KMS-11 (cell line): ENCODE data around the gene DMBT1.

Source experiments
- H2AFZ ChIP-seq: fragments of 200-600 bp; sonication (generic); 2 replicates; pipeline ENCODE4 v1.6.1; 2016; ENCODE audit warnings: antibody characterized with exemption, mixed run types, low read depth
- H3K27ac ChIP-seq: fragments of 200-600 bp; sonication (generic); 2 replicates; pipeline ENCODE4 v1.6.1; 2016; ENCODE audit warnings: mild to moderate bottlenecking, mixed run types
- H3K27me3 ChIP-seq: fragments of 200-600 bp; sonication (generic); 2 replicates; pipeline ENCODE4 v1.6.1; 2017; ENCODE audit warnings: mild to moderate bottlenecking, low read depth, mixed run types, moderate library complexity; ENCODE audit not compliant: insufficient read depth
- H3K36me3 ChIP-seq: fragments of 200-600 bp; sonication (generic); 2 replicates; pipeline ENCODE4 v1.6.1; 2017; ENCODE audit warnings: mild to moderate bottlenecking, mixed run types; ENCODE audit not compliant: insufficient read depth
- H3K4me1 ChIP-seq: fragments of 200-600 bp; sonication (generic); 2 replicates; pipeline ENCODE4 v1.6.1; 2016; ENCODE audit warnings: mild to moderate bottlenecking, low read depth, mixed run types; ENCODE audit not compliant: poor library complexity, severe bottlenecking
- H3K4me2 ChIP-seq: fragments of 200-600 bp; sonication (generic); 2 replicates; pipeline ENCODE4 v1.7.0; 2016; ENCODE audit warnings: mild to moderate bottlenecking, mixed run types
- H3K4me3 ChIP-seq: fragments of 200-600 bp; sonication (generic); IDR thresholded peaks from 2 replicates; pipeline ENCODE4 v1.6.1; 2017; ENCODE audit warnings: low read depth, low read length, mixed read lengths; ENCODE audit not compliant: insufficient read depth
- H3K79me2 ChIP-seq: fragments of 200-600 bp; sonication (generic); 2 replicates; pipeline ENCODE4 v1.6.1; 2016; ENCODE audit warnings: low read depth, mixed run types; ENCODE audit not compliant: insufficient read depth
- H3K9ac ChIP-seq: fragments of 200-600 bp; sonication (generic); 2 replicates; pipeline ENCODE4 v1.6.1; 2016; ENCODE audit warnings: mild to moderate bottlenecking, mixed run types
- H4K20me1 ChIP-seq: fragments of 200-600 bp; sonication (generic); 2 replicates; pipeline ENCODE4 v1.6.1; 2016; ENCODE audit warnings: mild to moderate bottlenecking, mixed run types; ENCODE audit not compliant: insufficient read depth
- TF ChIP-seq, protein P1 (sequence below): fragments of 200-600 bp; sonication (generic); conservative IDR thresholded peaks from 2 replicates; pipeline ENCODE4 v1.6.1; 2017; ENCODE audit warnings: low read depth, mild to moderate bottlenecking, antibody characterized with exemption, low read length, moderate library complexity, mixed read lengths

Gene DMBT1

DNA sequence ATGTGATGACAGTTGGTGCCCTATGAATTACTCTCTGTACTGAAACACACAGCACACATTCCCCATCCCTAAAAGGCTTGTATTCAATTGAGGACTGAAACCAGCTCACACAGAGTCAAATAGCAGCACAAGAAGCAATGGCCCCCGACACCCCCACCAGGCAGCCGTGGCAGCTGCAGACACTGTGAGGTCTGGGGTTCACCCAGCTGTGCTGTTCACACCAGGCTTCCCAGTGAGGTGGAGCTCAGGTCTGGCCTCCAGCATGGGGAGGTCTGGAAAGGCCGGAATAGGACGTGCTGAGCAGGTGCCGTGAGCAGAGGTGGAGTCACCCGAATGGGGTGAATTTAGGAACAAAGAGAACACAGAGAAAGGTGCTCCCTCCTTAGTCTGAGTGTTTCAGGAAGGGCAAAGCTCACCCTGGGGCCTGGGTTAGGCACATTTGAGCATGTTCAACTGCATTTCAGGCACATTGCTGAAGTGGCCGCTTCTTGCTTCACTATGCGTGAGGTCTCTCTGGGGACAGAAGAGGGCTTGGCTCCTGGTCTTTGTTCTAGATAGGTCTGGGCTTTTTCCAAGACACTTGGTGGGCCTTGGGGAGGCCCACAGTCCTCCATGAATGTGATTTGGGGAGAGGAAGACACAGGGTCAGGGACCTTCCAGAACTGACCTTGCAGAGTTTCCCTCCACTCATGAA lies 97.9 kb downstream of the DMBT1 start:
- TF ChIP-seq, protein P1, sequence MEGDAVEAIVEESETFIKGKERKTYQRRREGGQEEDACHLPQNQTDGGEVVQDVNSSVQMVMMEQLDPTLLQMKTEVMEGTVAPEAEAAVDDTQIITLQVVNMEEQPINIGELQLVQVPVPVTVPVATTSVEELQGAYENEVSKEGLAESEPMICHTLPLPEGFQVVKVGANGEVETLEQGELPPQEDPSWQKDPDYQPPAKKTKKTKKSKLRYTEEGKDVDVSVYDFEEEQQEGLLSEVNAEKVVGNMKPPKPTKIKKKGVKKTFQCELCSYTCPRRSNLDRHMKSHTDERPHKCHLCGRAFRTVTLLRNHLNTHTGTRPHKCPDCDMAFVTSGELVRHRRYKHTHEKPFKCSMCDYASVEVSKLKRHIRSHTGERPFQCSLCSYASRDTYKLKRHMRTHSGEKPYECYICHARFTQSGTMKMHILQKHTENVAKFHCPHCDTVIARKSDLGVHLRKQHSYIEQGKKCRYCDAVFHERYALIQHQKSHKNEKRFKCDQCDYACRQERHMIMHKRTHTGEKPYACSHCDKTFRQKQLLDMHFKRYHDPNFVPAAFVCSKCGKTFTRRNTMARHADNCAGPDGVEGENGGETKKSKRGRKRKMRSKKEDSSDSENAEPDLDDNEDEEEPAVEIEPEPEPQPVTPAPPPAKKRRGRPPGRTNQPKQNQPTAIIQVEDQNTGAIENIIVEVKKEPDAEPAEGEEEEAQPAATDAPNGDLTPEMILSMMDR = no peak
- no peak overlapping the region for H3K9ac ChIP-seq
- no peak overlapping the region for H3K4me2 ChIP-seq
- no peaks in the 10 kb centered on the region for H3K36me3 ChIP-seq
- H4K20me1 ChIP-seq = no peaks in the 10 kb centered on the region
- H3K4me3 ChIP-seq = no peak overlapping the region
- no peaks in the 10 kb centered on the region for H3K79me2 ChIP-seq
- H2AFZ ChIP-seq = no peak overlapping the region
- no peaks in the 10 kb centered on the region for H3K4me1 ChIP-seq
- no peaks in the 10 kb centered on the region for H3K27me3 ChIP-seq
- H3K27ac ChIP-seq = no peak overlapping the region

DNA sequence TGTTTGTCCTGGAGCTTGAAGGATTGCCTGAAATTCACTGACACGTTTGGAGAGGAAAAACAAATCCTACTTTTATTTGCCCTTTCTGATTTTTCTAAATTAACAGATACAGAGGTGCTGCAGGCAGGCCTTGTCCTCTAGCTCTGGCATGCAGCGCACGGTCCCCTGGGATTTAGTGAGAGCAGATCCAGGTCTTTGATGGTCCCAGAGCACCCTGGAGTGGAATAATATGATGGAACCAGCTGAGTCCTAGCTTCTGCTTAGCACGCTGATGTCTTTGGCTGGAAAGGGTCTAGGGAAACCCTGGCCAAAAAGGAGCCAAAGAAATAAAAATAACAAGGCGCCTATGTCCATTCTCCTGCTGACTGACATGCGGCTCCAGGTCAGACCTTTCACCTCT lies 98.6 kb downstream of the DMBT1 start:
- TF ChIP-seq, protein P1 = no peak
- Histone ChIP-seq H3K79me2 (no peaks in the 10 kb centered on the region), H3K4me3 (no peak overlapping the region), H3K4me2 (no peak overlapping the region), H3K9ac (no peak overlapping the region), H3K36me3 (no peaks in the 10 kb centered on the region), H4K20me1 (no peaks in the 10 kb centered on the region), H2AFZ (no peak overlapping the region), H3K4me1 (no peaks in the 10 kb centered on the region), H3K27me3 (no peaks in the 10 kb centered on the region), H3K27ac (no peak overlapping the region)

- H3K4me1 ChIP-seq = no peaks in the 10 kb centered on the region
- TF ChIP-seq, protein P1 = no peak
- no peak overlapping the region for H3K27ac ChIP-seq
- no peaks in the 10 kb centered on the region for H3K36me3 ChIP-seq
- no peak overlapping the region for H2AFZ ChIP-seq
- no peaks in the 10 kb centered on the region for H4K20me1 ChIP-seq
- no peak overlapping the region for H3K4me3 ChIP-seq
- H3K27me3 ChIP-seq = no peaks in the 10 kb centered on the region
- no peak overlapping the region for H3K4me2 ChIP-seq
- no peak overlapping the region for H3K9ac ChIP-seq
- no peaks in the 10 kb centered on the region for H3K79me2 ChIP-seq
Observed at GRCh38 chr10:122659651-122660050, 99.1 kb downstream of the DMBT1 start.

DNA sequence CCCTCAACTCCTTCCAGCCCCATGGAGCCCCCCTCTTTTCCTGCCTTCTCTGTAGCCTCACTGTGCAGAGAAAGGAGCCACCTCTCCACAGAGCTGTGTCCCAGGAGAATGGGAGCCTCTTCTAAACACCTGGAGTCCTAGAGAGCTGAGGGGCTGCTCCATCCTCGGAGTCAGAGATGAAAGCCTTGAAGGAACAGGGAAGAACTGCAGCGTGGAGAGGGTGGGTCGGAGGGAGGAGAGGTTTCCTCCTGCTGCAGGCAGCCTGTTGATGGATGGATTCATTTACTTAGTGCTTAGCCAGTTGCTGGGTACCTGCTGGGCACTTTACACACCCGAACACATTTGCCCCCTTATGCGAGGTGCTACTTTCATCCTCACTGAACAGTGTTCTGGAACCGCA lies 100.1 kb downstream of the DMBT1 start:
- TF ChIP-seq, protein P1 = no peak
- Histone ChIP-seq H3K27me3 (no peaks in the 10 kb centered on the region), H3K27ac (no peak overlapping the region), H3K9ac (no peak overlapping the region), H3K36me3 (no peaks in the 10 kb centered on the region), H3K4me2 (no peak overlapping the region), H2AFZ (no peak overlapping the region), H3K4me1 (no peaks in the 10 kb centered on the region), H4K20me1 (no peaks in the 10 kb centered on the region), H3K4me3 (no peak overlapping the region), H3K79me2 (no peaks in the 10 kb centered on the region)
